ENCODE results near the gene SGTB. TPM values are rescaled to one million over a fixed set of nuclear protein-coding genes. Genes with fewer than 3 reads are reported as not detected.

The SGTB gene
- total RNA-seq, 1 donor = 16.4 TPM

DNA sequence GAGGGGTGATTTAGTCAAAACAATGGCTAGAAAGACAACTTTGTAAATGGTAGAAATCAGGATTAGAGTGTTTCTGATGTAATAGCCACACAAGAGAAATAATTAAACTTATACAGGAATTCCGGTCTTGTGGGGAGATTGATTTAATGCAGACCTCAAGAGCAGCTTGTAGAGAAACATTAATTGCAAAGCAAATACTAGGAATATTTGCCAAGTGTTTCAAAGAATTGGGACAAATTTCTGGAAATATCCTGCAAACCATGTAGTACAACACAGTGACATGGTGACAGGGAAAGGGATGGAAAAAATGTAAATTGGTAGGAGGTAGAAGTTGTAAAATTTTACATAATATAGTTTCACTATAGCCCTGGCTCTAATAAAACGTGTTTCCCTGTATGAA lies 29.0 kb upstream of the SGTB start:
- TF ChIP-seq, protein P1, sequence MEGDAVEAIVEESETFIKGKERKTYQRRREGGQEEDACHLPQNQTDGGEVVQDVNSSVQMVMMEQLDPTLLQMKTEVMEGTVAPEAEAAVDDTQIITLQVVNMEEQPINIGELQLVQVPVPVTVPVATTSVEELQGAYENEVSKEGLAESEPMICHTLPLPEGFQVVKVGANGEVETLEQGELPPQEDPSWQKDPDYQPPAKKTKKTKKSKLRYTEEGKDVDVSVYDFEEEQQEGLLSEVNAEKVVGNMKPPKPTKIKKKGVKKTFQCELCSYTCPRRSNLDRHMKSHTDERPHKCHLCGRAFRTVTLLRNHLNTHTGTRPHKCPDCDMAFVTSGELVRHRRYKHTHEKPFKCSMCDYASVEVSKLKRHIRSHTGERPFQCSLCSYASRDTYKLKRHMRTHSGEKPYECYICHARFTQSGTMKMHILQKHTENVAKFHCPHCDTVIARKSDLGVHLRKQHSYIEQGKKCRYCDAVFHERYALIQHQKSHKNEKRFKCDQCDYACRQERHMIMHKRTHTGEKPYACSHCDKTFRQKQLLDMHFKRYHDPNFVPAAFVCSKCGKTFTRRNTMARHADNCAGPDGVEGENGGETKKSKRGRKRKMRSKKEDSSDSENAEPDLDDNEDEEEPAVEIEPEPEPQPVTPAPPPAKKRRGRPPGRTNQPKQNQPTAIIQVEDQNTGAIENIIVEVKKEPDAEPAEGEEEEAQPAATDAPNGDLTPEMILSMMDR (IDR thresholded peaks at IDR 0.05; ENCODE audit: insufficient read depth, low read length) = no peak
- DNase-seq (ENCODE audit: low read depth) = no peak
- H3K4me3 ChIP-seq (ENCODE audit: low read depth, low read length) = no peak overlapping the region

DNA sequence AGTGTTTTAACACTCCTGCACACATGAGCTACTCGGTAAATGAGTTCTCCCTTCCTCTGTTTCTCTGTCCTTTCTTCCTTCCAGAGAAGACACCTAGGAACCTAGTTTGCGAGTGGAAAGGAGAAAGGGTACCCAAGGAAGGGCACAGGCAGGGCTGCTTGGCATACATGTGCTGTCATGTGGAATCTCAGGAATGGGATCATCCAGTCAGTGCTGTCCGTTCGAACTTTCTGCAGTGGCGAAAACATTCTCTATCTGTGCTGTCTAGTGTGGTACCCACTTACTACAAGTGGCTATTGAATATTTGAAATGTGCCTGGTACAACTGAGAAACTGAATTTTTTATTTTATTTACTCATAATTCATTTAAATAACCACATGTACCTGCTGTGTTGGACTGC lies 28.0 kb upstream of the SGTB start:
- DNase-seq (ENCODE audit: low read depth) = no peak
- no peak overlapping the region for H3K4me3 ChIP-seq (ENCODE audit: low read depth, low read length)
- TF ChIP-seq, protein P1 (IDR thresholded peaks at IDR 0.05; ENCODE audit: insufficient read depth, low read length) = no peak

DNA sequence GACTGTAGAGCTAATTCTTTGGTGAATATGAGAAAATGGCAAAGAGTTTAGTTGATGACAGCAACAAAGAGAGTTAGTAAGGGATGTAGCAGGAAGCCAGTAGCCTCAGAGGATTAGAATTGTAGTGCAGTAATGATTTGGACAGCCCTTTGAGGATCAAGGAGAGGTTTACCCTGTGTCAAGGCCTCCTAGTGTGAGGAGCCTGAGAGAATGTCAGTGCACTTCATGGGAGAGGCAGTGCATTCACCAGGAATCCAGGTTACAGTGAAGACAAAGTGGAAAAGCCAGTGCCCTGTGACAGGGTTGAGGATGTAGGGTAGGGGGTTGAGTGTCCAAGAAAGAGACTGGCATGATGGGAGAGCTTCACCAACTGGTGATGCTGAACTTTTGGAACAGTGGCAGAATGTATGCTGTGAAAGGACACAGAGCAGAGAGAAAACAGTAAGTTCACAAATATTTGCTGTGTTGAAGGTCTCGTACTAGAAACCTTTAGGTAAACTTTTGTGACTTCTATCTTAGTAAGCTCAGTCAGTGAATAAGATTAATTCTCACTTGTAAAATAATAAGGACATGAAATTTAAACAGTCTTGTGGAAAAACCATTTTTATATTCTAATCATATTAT lies 27.4 kb upstream of the SGTB start:
- TF ChIP-seq, protein P1 (IDR thresholded peaks at IDR 0.05; ENCODE audit: insufficient read depth, low read length) = no peak
- DNase-seq (ENCODE audit: low read depth) = no peak
- H3K4me3 ChIP-seq (ENCODE audit: low read depth, low read length) = no peak overlapping the region

DNA sequence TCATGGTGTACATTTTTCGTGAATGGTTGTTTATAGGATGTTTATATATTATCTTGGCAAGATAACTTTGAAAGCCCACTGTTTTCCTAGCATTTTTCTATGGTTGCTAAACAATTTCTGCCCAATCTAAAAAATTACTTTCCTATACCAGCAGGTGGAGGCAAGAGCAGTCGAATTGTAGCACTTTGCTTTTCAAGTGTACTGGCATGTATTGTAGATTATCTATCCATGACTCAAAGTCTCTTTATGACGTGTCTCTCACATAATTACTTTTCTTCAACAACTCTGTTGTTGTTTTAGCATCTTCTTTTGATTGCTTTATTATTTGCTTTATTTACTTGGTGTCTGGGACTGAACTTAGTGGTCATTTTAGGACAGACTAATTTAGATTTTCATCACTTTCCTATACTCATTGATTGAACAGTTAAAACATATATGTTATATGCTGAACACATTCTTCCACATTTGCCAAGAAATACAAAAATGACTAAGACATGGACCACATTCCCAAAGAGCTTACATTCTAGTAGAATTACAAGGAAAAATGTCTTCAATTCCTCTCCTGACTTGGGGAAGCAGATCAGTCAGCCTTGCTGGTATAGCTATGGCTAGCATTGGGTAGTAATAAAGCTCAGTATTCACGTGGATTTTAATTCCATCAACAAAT lies 20.8 kb upstream of the SGTB start:
- TF ChIP-seq, protein P1 (IDR thresholded peaks at IDR 0.05; ENCODE audit: insufficient read depth, low read length) = peak; percentile 79
- no peak overlapping the region for H3K4me3 ChIP-seq (ENCODE audit: low read depth, low read length)
- DNase-seq (ENCODE audit: low read depth) = peak; percentile 88

DNA sequence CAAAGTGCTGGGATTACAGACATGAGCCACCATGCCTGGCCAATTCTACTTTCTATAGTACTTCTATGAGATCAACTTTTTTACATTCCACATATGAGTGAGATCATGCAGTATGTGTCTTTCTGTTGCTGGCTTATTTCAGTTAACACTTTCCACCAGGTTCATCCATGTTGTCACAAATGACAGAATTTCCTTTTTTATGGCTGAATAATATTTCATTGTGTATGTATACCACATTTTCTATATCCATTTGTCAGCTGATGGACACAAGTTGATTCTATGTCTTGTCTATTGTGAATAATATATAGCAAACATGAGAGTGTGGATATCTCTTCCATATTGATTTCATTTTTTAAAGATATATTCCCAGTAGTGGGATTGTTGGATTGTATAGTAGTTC lies 17.3 kb upstream of the SGTB start:
- TF ChIP-seq, protein P1 (IDR thresholded peaks at IDR 0.05; ENCODE audit: insufficient read depth, low read length) = no peak
- H3K4me3 ChIP-seq (ENCODE audit: low read depth, low read length) = no peak overlapping the region
- DNase-seq (ENCODE audit: low read depth) = no peak

DNA sequence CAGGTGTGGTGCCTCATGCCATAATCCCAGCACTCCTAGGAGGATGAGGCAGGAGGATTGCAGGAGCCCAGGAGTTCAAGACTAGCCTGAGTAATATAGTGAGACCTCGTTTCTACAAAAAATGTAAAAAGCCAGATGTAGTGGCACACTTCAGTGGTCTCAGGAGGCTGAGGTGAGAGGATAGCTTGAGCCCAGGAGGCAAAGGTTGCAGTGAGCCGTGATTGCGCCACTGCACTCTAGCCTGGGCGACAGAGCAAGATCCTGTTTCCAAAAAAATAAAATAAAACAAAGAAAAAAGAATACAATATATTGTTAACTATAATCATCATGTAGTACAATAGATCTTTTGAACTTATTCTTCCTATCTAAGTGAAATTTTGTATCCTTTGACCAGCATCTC lies 16.4 kb upstream of the SGTB start:
- H3K4me3 ChIP-seq (ENCODE audit: low read depth, low read length) = no peak overlapping the region
- TF ChIP-seq, protein P1 (IDR thresholded peaks at IDR 0.05; ENCODE audit: insufficient read depth, low read length) = no peak
- DNase-seq (ENCODE audit: low read depth) = no peak
